ENCODE data around the gene SPOCK2. TPM values are rescaled to one million over a fixed set of nuclear protein-coding genes. Genes with fewer than 3 reads are reported as not detected.

SPOCK2 gene
- total RNA-seq, 1 donor from 2014 or later = 3.4 TPM

GRCh38 chr10:72116372-72116771 is 28.0 kb upstream of the SPOCK2 start:
- no peaks in the 10 kb centered on the region for H3K4me1 Mint-ChIP-seq (ENCODE audit: unreplicated experiment)
- H3K9me3 Mint-ChIP-seq (ENCODE audit: unreplicated experiment) = no peaks in the 10 kb centered on the region
- no peak for DNase-seq (ENCODE audit: low spot score)
- H3K27ac Mint-ChIP-seq (ENCODE audit: unreplicated experiment) = no peak overlapping the region
- no peak overlapping the region for H3K4me3 Mint-ChIP-seq (ENCODE audit: unreplicated experiment)
- no peaks in the 10 kb centered on the region for H3K27me3 Mint-ChIP-seq (ENCODE audit: unreplicated experiment)
- H3K36me3 Mint-ChIP-seq (ENCODE audit: low read depth, unreplicated experiment) = peaks cover 13% of the 10 kb centered on the region
- TF ChIP-seq CTCF (IDR thresholded peaks at IDR 0.05; ENCODE audit: unreplicated experiment) = no peak

GRCh38 chr10:72114706-72115450 is 26.5 kb upstream of the SPOCK2 start:
- H3K27me3 Mint-ChIP-seq (ENCODE audit: unreplicated experiment) = no peaks in the 10 kb centered on the region
- H3K9me3 Mint-ChIP-seq (ENCODE audit: unreplicated experiment) = no peaks in the 10 kb centered on the region
- no peak for DNase-seq (ENCODE audit: low spot score)
- H3K4me3 Mint-ChIP-seq (ENCODE audit: unreplicated experiment) = no peak overlapping the region
- peaks cover 13% of the 10 kb centered on the region for H3K36me3 Mint-ChIP-seq (ENCODE audit: low read depth, unreplicated experiment)
- no peak overlapping the region for H3K27ac Mint-ChIP-seq (ENCODE audit: unreplicated experiment)
- H3K4me1 Mint-ChIP-seq (ENCODE audit: unreplicated experiment) = no peaks in the 10 kb centered on the region
- no peak for TF ChIP-seq CTCF (IDR thresholded peaks at IDR 0.05; ENCODE audit: unreplicated experiment)

GRCh38 chr10:72110673-72111401 is 22.5 kb upstream of the SPOCK2 start:
- Mint-ChIP-seq H3K27ac (ENCODE audit: unreplicated experiment) (no peak overlapping the region), H3K9me3 (ENCODE audit: unreplicated experiment) (no peaks in the 10 kb centered on the region), H3K36me3 (ENCODE audit: low read depth, unreplicated experiment) (peaks cover 4% of the 10 kb centered on the region), H3K27me3 (ENCODE audit: unreplicated experiment) (no peaks in the 10 kb centered on the region), H3K4me3 (ENCODE audit: unreplicated experiment) (no peak overlapping the region), H3K4me1 (ENCODE audit: unreplicated experiment) (no peaks in the 10 kb centered on the region)
- DNase-seq (ENCODE audit: low spot score) = no peak
- TF ChIP-seq CTCF (IDR thresholded peaks at IDR 0.05; ENCODE audit: unreplicated experiment) = no peak

GRCh38 chr10:72109636-72110157 is 21.3 kb upstream of the SPOCK2 start:
- H3K27ac Mint-ChIP-seq (ENCODE audit: unreplicated experiment) = no peak overlapping the region
- DNase-seq (ENCODE audit: low spot score) = no peak
- TF ChIP-seq CTCF (IDR thresholded peaks at IDR 0.05; ENCODE audit: unreplicated experiment) = no peak
- H3K4me1 Mint-ChIP-seq (ENCODE audit: unreplicated experiment) = no peaks in the 10 kb centered on the region
- no peak overlapping the region for H3K4me3 Mint-ChIP-seq (ENCODE audit: unreplicated experiment)
- H3K9me3 Mint-ChIP-seq (ENCODE audit: unreplicated experiment) = no peaks in the 10 kb centered on the region
- H3K27me3 Mint-ChIP-seq (ENCODE audit: unreplicated experiment) = no peaks in the 10 kb centered on the region
- no peaks in the 10 kb centered on the region for H3K36me3 Mint-ChIP-seq (ENCODE audit: low read depth, unreplicated experiment)

Measured in endothelial cell (in vitro differentiated cells).